Kidney (tissue), 14 donors: Measurements from ENCODE around the gene NDNF. TPM values are rescaled to one million over a fixed set of nuclear protein-coding genes. Genes with fewer than 3 reads are reported as not detected.

Experiments used
- DNase-seq, 5 donors: peaks; one replicate each; pipeline ENCODE4 v3.0.0-alpha.2; 2013 to 2020
- FAIRE-seq: peaks from 2 replicates; lab custom pipeline; 2012; peaks lifted over from hg19 to GRCh38; lab: Jason Lieb, UNC
- H3K27ac ChIP-seq, 2 donors: one replicate each; pipeline ENCODE4 v1.7.0; 2013; ENCODE audit warnings: low read depth in 2 of 2, low read length in 2 of 2, inconsistent platforms in 1 of 2
- H3K27me3 ChIP-seq: one replicate; pipeline ENCODE4 v1.7.1; 2013; ENCODE audit warnings: low read length, inconsistent platforms; ENCODE audit not compliant: control insufficient read depth, insufficient read depth
- H3K36me3 ChIP-seq, 3 donors: one replicate each; pipeline versions ENCODE4 v1.7.0 to v1.7.1; 2013; ENCODE audit warnings: low read length in 3 of 3, control low read depth in 1 of 3, inconsistent platforms in 1 of 3; ENCODE audit not compliant: insufficient read depth in 3 of 3, control insufficient read depth in 2 of 3
- H3K4me1 ChIP-seq, 3 donors: one replicate each; pipeline versions ENCODE4 v1.7.0 to v1.7.1; 2013; ENCODE audit warnings: low read length in 3 of 3, inconsistent platforms in 1 of 3, low read depth in 1 of 3; ENCODE audit not compliant: control insufficient read depth in 2 of 3, insufficient read depth in 2 of 3
- H3K4me3 ChIP-seq, 3 donors: one replicate each; pipeline versions ENCODE4 v1.7.0 to v1.8.1; 2013; ENCODE audit warnings: low read length in 3 of 3, control low read depth in 1 of 3, inconsistent platforms in 1 of 3
- H3K9ac ChIP-seq, 3 donors: one replicate each; pipeline versions ENCODE4 v1.7.0 to v1.7.1; 2013; ENCODE audit warnings: low read length in 3 of 3, control low read depth in 1 of 3, inconsistent platforms in 1 of 3
- H3K9me3 ChIP-seq, 3 donors: one replicate each; pipeline versions ENCODE4 v1.7.0 to v1.7.1; 2013; ENCODE audit warnings: low read length in 3 of 3, control low read depth in 1 of 3, inconsistent platforms in 1 of 3; ENCODE audit not compliant: control insufficient read depth in 2 of 3, insufficient read depth in 1 of 3
- intact Hi-C: fragments of 100-400 bp; cut with DNase I; formaldehyde crosslinking; loops from one replicate; pipeline ENCODE4 v1.11.1; 2022
- polyA plus RNA-seq: library from polyadenylated mRNA; stranded (reverse); fragments of 350-450 nt; fragmentation: Illumina TruSeq; extraction: RNeasy Lipid Tissue Mini Kit (QIAGEN cat#74804); gene quantifications from one replicate; pipeline ENCODE4 v1.2.3, GENCODE V29; 2014; ENCODE audit warnings: low read depth, low replicate concordance; ENCODE audit not compliant: insufficient read depth
- total RNA-seq: library from RNA; stranded (reverse); fragmentation: NEBNext Ultra II Directional; extraction: Animal tissue kit (Norgen Biotek cat#: 25700); gene quantifications from one replicate; pipeline ENCODE4 v1.2.1, GENCODE V29; 2021
- TF ChIP-seq, protein P1 (sequence below): IDR thresholded peaks from 3 replicates; pipeline ENCODE4 v1.5.1; 2012; ENCODE audit warnings: mild to moderate bottlenecking, moderate library complexity, borderline replicate concordance; ENCODE audit not compliant: insufficient read depth; ENCODE audit errors: extremely low read depth
- donor health status: control.
- donor health status: control.
- donor health status: control.
- donor health status: control.
- donor health status: control.
- donor health status: DM: yes; HTN: yes; CAD: no.
- donor health status: Normal renal cell carcinoma (clear cell type).

The NDNF gene
- total and polyA plus RNA-seq, 2 donors from 2014 or later: 1.6 to 14.7 TPM

DNA sequence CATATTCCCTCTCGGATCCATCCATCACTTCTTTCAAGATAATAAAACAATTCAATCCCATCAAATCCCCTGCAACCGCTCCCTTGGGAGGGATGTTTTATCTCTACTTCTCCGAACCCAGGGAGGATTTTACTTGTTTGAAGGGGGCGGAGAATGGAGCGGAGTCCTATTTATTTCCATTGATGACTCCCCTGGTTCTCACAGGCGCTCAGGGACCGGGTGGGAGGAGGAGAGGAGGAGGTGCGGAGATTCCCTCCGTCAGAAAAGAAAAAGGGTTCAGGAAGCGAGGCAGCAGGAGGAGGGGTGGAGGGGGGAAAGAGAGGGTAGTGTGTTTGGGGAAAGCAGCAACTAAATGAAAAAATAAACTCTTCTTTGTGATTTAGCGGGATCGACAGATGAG lies 2.1 kb downstream of the NDNF start:
- H3K4me3 ChIP-seq: peak overlapping the region in 2 of 3 donors; percentile 40 to 55
- no peaks in the 10 kb centered on the region for H3K9me3 ChIP-seq
- peaks cover 0 to 15% (median 0%) of the 10 kb centered on the region in 3 donors for H3K4me1 ChIP-seq
- no peak overlapping the region for H3K27ac ChIP-seq
- intact Hi-C loops: no loop called here
- peak overlapping the region in 1 of 3 donors; percentile 20 for H3K9ac ChIP-seq
- H3K27me3 ChIP-seq: no peaks in the 10 kb centered on the region
- FAIRE-seq (no peak), DNase-seq (peak in 4 of 5 donors; percentile 38 to 57 (median 49))
- TF ChIP-seq, protein P1, sequence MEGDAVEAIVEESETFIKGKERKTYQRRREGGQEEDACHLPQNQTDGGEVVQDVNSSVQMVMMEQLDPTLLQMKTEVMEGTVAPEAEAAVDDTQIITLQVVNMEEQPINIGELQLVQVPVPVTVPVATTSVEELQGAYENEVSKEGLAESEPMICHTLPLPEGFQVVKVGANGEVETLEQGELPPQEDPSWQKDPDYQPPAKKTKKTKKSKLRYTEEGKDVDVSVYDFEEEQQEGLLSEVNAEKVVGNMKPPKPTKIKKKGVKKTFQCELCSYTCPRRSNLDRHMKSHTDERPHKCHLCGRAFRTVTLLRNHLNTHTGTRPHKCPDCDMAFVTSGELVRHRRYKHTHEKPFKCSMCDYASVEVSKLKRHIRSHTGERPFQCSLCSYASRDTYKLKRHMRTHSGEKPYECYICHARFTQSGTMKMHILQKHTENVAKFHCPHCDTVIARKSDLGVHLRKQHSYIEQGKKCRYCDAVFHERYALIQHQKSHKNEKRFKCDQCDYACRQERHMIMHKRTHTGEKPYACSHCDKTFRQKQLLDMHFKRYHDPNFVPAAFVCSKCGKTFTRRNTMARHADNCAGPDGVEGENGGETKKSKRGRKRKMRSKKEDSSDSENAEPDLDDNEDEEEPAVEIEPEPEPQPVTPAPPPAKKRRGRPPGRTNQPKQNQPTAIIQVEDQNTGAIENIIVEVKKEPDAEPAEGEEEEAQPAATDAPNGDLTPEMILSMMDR: no peak
- H3K36me3 ChIP-seq: no peaks in the 10 kb centered on the region

DNA sequence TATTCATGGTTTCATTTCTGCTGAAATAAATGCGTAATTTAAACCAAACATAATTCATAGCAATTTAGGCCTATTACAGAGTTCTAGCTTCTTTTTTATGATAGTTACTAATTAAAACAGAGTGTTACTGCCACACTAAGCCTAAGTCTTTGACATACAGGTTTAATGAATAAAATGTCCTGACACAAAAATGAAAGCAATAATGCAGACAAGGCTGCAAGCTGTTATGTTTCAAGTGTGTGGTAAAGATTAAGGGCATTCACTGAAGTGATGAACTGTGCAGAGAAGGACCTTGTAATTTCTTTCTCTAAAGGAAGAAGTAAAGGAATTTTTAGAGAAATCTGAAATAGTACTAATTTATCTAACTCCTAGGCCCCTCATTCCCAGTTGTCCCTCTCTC lies 2.9 kb downstream of the NDNF start:
- no peaks in the 10 kb centered on the region for H3K36me3 ChIP-seq
- H3K4me3 ChIP-seq: peak overlapping the region in 2 of 3 donors; percentile 18 to 27
- TF ChIP-seq, protein P1: no peak
- H3K4me1 ChIP-seq: peaks cover 0 to 15% (median 0%) of the 10 kb centered on the region in 3 donors
- H3K27me3 ChIP-seq: no peaks in the 10 kb centered on the region
- FAIRE-seq: no peak
- no peak overlapping the region for H3K27ac ChIP-seq
- H3K9ac ChIP-seq: no peak overlapping the region
- H3K9me3 ChIP-seq: no peaks in the 10 kb centered on the region
- intact Hi-C loops: no loop called here
- no peak for DNase-seq

DNA sequence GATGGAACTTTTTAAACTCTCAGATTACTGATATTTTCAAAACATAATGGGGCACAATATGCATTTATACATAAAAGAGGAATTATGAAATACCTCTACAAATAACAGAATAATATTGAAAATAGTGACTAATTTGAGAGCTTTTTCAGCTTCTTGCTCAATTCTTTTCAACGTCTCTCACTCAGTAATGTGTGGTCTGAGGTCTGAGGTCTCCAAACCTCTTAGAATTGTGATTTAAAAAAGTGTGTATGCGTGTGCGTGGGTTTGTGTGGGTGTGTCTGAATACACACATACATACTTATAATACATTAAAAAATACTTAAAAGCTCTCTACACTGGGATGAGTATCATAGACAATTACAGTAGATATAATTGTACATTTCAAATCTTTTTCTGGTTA lies 7.9 kb downstream of the NDNF start:
- DNase-seq: no peak
- Histone ChIP-seq H3K4me3 (no peak overlapping the region), H3K27me3 (no peaks in the 10 kb centered on the region), H3K9me3 (no peaks in the 10 kb centered on the region), H3K36me3 (no peaks in the 10 kb centered on the region), H3K9ac (no peak overlapping the region), H3K4me1 (no peaks in the 10 kb centered on the region), H3K27ac (no peak overlapping the region)
- FAIRE-seq: no peak
- TF ChIP-seq, protein P1: no peak
- intact Hi-C loops: no loop called here

DNA sequence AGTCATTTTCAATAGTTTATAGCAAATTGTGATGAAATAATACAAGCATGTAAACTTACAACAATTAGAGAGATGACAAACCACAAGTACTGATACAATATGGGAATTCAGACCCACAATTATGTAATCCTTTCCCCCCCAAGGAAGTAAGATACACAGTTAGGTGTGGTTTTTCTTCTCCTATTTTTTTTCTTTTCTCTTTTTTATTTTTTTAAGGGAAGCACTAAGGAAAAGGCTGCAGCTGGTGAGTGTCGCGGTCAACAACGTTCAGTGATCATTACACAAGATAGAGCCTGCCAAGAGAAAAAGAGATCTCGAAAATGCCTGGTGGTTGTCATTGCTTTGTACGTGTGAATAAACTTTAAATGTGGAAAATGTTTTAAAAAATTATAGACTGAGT lies 9.8 kb downstream of the NDNF start:
- Histone ChIP-seq H3K4me1 (no peaks in the 10 kb centered on the region), H3K9ac (no peak overlapping the region), H3K4me3 (no peak overlapping the region), H3K9me3 (no peaks in the 10 kb centered on the region), H3K27ac (no peak overlapping the region), H3K27me3 (no peaks in the 10 kb centered on the region), H3K36me3 (no peaks in the 10 kb centered on the region)
- DNase-seq (no peak), FAIRE-seq (no peak)
- TF ChIP-seq, protein P1: no peak
- intact Hi-C loops: no loop called here
